Activated CD8-positive, alpha-beta memory T cell treated with anti-CD3 and anti-CD28 coated beads, Interleukin-2, amount 50 U/mL, for 24 hours (primary cell): ENCODE results near the gene IRF4.

ENCODE experiments used
- DNase-seq: peaks from one replicate; pipeline ENCODE4 v3.0.0-alpha.2; 2020; ENCODE audit errors: extremely low read depth

The IRF4 gene

GRCh38 chr6:391559-392440, at the start of gene IRF4:
TSS of gene IRF4 (plus strand) at chr6:391752. CDS start at chr6:393153, 1,401 bp downstream.
- DNase-seq: no peak

GRCh38 chr6:341914-342831, 49.4 kb upstream of the IRF4 start:
- DNase-seq: no peak

GRCh38 chr6:342832-343179, 48.7 kb upstream of the IRF4 start:
- no peak for DNase-seq

DNA sequence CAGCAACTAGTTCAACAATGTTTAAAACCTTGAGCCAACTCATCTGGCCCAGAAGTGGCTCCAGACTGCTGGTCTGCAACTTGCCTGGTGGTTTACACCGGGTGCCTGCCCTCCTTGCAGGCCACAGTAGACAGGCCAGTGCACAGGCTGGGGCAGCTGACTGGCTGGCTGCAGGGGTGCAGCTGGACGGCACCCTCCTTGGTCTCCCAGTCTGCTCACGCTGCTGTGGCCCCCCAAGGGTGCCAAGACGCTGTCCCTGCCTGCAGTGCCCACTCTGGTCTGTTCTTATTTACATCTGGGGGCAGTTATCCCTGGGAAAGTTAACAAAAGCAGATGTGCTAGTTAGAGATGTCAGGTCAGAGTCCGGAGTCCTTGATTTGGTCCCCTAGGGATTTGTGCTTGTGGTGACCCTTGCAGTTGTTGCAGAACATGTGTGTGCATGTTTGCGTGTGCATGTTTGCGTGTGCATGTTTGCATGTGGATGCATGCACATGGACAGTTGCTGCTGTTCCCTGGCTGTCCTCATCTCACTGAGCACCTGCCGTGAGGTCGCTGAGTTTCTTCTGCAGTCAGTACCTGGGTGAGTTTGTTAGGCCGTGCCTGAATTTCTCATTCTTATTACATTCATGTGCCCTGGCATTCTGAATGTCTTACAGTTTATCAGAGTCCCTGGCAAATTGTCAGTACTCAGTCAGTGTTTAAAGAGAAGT, 48.2 kb upstream of the IRF4 start:
- no peak for DNase-seq

GRCh38 chr6:343960-344815, 47.4 kb upstream of the IRF4 start:
- no peak for DNase-seq

DNA sequence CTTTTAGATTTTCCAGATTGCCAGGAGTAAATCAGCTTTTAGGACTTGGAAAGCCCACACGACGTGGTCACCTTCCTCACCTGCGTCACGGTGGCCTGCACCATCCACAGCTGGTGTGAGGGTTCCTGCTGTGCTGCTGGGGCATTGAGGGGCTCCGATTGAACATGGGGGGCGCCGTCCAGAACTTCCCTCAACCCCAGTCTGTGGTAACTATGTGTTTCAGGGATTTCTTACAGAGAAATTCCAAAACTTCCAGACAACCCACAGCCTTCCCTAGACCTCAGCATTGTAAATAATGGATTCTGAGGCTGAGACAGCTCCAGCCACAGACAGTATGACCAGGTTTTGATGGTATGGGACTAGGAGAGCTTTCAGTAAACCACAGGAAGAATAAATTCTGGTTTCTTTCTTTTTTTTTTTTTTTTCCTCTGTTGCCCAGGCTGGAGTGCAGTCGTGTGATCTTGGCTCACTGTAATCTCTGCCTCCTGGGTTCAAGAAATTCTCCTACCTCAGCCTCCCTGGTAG, 46.7 kb upstream of the IRF4 start:
- DNase-seq: no peak

- DNase-seq: no peak
These were observed 45.7 kb upstream of the IRF4 start for GRCh38 chr6:345747-346385.

GRCh38 chr6:346386-347030, 45.0 kb upstream of the IRF4 start:
- DNase-seq: no peak

DNA sequence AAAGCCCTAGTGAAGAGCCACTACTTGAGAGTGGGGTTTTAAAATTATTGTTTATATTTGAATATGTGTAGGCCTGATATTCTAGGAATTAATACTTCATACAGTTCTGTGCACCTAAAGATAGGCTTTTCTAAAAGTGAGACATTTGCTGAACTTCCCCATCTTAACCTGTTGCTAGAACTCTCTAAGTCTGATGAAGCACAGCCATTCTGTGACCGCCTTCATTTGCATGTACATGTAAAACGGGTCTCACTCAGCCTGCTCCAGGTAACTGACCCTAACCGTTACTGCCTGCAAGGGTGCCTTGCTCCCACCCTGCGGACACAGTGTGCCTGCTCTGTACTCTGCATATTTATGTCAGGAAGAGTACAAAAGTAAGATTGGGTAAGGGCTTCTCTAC, 44.3 kb upstream of the IRF4 start:
- DNase-seq: no peak

- no peak for DNase-seq
These were observed 43.3 kb upstream of the IRF4 start for GRCh38 chr6:347951-348859.

- DNase-seq: no peak
These were observed 42.6 kb upstream of the IRF4 start for GRCh38 chr6:348860-349396.

GRCh38 chr6:349491-349921, 42.0 kb upstream of the IRF4 start:
- DNase-seq: no peak

DNA sequence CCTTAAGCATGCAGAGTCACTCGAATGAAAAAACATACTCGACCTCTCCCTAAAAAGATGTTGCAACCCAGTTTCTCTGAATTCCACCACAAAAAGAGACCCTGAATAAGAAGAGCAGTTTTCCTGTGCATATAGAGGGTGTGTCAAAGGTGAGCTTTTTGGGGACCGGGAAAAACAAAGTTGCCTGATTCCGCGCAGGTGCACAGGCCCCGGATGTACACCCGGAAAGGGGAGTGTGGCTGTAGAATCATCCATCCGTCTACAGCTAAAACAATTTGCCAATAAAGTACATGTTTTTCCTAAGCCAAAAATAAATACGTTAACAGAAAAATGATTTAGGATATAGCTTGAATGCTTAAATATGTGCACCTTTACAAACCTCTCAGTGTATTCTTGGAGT, 41.2 kb upstream of the IRF4 start:
- no peak for DNase-seq

DNA sequence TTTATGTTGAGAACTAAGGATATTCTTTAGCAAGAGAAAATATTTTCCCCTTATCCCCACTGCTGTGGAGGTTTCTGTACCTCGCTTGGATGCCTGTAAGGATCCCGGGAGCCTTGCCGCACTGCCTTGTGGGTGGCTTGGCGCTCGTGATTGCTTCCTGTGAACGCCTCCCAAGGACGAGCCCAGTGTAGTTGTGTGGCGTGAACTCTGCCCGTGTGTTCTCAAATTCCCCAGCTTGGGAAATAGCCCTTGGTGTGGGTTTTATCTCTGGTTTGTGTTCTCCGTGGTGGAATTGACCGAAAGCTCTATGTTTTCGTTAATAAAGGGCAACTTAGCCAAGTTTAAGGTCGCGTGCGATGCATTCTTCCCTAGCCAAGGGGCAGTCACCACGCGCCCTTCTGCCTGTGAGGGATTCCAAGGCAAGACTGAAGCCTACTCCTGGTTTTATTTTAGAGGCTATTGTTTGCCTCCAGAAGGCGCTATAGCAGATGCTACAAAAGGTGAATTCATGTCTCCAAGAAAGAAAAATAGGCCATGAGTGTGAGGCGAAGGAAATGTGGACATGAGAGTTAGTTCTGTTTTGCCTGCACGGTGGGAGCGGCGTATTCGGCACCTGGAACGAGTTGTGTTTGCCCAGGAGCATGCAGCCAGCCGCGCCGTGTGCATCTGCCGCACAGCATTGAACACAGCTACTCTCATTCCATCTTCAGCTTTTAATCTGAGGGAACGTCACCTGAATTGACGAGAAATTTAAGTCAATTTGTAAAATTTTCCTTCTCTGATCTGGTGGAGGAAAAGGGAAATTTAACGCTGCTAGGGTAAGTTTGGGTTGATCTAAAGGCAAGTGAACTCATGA, 40.3 kb upstream of the IRF4 start:
- DNase-seq: no peak

GRCh38 chr6:351867-352289, 39.7 kb upstream of the IRF4 start:
- no peak for DNase-seq

DNA sequence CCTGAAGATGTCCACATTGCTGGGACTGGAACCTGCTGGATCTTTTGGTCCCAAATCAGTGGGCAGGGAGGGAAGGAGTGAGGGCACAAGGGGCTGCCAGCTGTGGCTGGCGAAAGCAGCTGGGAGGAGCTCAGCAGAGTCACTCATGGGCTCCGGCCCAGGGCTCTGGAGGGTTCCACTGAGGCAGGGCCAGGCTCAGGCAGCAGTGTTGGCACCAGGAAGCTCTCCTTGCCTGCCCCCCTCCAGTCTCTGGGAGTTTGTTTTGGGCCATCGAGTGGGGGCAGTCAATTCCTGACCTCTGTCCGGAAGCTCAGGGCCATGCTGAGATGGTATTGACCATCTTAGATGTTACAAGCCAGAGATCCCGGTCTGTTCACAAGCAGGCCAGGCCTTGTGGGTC, 39.1 kb upstream of the IRF4 start:
- DNase-seq: no peak

GRCh38 chr6:352896-353470, 38.6 kb upstream of the IRF4 start:
- DNase-seq: no peak
